ENCODE measurements around the gene CCDC110.
A peak's percentile ranks its signal among the peaks of the same experiment; 100 is the strongest.

The CCDC110 gene

GRCh38 chr4:185424905-185425646 lies 46.5 kb downstream of the CCDC110 start:
- TF ChIP-seq, protein P1, sequence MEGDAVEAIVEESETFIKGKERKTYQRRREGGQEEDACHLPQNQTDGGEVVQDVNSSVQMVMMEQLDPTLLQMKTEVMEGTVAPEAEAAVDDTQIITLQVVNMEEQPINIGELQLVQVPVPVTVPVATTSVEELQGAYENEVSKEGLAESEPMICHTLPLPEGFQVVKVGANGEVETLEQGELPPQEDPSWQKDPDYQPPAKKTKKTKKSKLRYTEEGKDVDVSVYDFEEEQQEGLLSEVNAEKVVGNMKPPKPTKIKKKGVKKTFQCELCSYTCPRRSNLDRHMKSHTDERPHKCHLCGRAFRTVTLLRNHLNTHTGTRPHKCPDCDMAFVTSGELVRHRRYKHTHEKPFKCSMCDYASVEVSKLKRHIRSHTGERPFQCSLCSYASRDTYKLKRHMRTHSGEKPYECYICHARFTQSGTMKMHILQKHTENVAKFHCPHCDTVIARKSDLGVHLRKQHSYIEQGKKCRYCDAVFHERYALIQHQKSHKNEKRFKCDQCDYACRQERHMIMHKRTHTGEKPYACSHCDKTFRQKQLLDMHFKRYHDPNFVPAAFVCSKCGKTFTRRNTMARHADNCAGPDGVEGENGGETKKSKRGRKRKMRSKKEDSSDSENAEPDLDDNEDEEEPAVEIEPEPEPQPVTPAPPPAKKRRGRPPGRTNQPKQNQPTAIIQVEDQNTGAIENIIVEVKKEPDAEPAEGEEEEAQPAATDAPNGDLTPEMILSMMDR (IDR thresholded peaks at IDR 0.05; ENCODE audit: borderline replicate concordance, insufficient read depth, low read depth, low read length) = no peak
- H3K4me3 ChIP-seq (ENCODE audit: low read depth, low read length) = peak overlapping the region; percentile 95

- TF ChIP-seq, protein P1 (IDR thresholded peaks at IDR 0.05; ENCODE audit: borderline replicate concordance, insufficient read depth, low read depth, low read length) = no peak
- H3K4me3 ChIP-seq (ENCODE audit: low read depth, low read length) = no peak overlapping the region
These were observed 50.0 kb downstream of the CCDC110 start for GRCh38 chr4:185421366-185422124.

- TF ChIP-seq, protein P1 (IDR thresholded peaks at IDR 0.05; ENCODE audit: borderline replicate concordance, insufficient read depth, low read depth, low read length) = no peak
- no peak overlapping the region for H3K4me3 ChIP-seq (ENCODE audit: low read depth, low read length)
These were observed 54.6 kb downstream of the CCDC110 start for GRCh38 chr4:185416955-185417354.

DNA sequence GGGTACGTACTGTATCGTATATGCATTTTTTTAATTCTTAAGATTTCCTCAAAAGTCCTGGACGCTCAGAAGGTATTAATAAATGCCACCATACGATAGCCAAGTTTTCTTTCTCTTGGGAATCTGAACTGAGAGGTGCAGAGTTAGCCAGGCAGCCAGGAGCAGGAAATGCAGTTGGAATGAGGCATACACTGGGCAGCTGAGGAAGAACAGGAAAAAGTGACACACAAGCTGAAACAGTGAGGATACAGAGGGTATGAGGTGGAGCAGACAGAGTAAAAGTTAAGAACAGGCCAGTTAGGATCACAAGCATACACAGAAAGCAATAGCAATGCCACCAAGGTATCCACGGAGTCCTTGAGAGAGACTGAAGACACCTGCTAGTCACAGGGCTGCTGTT lies 59.1 kb downstream of the CCDC110 start:
- TF ChIP-seq, protein P1 (IDR thresholded peaks at IDR 0.05; ENCODE audit: borderline replicate concordance, insufficient read depth, low read depth, low read length) = no peak
- no peak overlapping the region for H3K4me3 ChIP-seq (ENCODE audit: low read depth, low read length)

- H3K4me3 ChIP-seq (ENCODE audit: low read depth, low read length) = no peak overlapping the region
- TF ChIP-seq, protein P1 (IDR thresholded peaks at IDR 0.05; ENCODE audit: borderline replicate concordance, insufficient read depth, low read depth, low read length) = no peak
These were observed 59.7 kb downstream of the CCDC110 start for GRCh38 chr4:185411849-185412248.

- TF ChIP-seq, protein P1 (IDR thresholded peaks at IDR 0.05; ENCODE audit: borderline replicate concordance, insufficient read depth, low read depth, low read length) = no peak
These were observed 63.1 kb downstream of the CCDC110 start for GRCh38 chr4:185408432-185408831.

More at GRCh38 chr4:185408432-185408831, 63.1 kb downstream of the CCDC110 start:
- no peak overlapping the region for H3K4me3 ChIP-seq (ENCODE audit: low read depth, low read length)

Measured in GM12875 (cell line).